ENCODE measurements around the gene EDEM1.

DNA sequence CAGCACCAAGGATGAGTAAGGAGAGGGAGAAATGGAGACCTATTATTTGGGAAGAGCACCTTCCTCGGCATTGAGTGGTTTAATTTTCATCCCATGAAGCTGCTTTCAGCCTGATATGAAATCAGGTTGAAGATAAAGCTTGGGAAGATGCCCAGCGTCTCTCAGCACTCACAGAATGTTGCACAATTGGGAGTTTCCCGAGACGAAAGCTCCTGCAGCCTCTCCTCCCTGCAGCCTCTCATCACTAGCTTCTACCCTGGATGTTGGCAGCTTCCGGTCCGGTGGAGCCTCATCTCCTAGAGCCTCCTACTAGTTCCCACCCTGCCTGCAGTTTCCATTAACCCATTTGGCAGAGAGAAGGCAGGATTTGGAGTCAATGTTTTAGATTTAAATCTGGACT lies 40.3 kb downstream of the EDEM1 start:
- TF ChIP-seq, protein P1, sequence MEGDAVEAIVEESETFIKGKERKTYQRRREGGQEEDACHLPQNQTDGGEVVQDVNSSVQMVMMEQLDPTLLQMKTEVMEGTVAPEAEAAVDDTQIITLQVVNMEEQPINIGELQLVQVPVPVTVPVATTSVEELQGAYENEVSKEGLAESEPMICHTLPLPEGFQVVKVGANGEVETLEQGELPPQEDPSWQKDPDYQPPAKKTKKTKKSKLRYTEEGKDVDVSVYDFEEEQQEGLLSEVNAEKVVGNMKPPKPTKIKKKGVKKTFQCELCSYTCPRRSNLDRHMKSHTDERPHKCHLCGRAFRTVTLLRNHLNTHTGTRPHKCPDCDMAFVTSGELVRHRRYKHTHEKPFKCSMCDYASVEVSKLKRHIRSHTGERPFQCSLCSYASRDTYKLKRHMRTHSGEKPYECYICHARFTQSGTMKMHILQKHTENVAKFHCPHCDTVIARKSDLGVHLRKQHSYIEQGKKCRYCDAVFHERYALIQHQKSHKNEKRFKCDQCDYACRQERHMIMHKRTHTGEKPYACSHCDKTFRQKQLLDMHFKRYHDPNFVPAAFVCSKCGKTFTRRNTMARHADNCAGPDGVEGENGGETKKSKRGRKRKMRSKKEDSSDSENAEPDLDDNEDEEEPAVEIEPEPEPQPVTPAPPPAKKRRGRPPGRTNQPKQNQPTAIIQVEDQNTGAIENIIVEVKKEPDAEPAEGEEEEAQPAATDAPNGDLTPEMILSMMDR (IDR thresholded peaks at IDR 0.05): no peak
- TF ChIP-seq POLR2A (IDR thresholded peaks at IDR 0.05) (no peak), EP300 (IDR thresholded peaks at IDR 0.05) (no peak), POLR2AphosphoS5 (IDR thresholded peaks at IDR 0.05) (no peak)

Data from gastroesophageal sphincter (tissue), 3 donors.